Fibroblast of gingiva (primary cell): ENCODE data around the gene ADIPOR1.
"Not testable (repeated sequence)": the region's sequence is repeated elsewhere in the genome, so short reads cannot be mapped to it uniquely, and the experiment has no call there.

Experiments
- DNase-seq: peaks from one replicate; pipeline ENCODE4 v3.0.0-alpha.2; 2011; ENCODE audit warnings: low read depth

The ADIPOR1 gene

GRCh38 chr1:202957733-202958543 is at the start of gene ADIPOR1:
TSS of gene ADIPOR1 (minus strand) at chr1:202958312. CDS start at chr1:202951070, 7,242 bp downstream.
- peak; percentile 82 for DNase-seq

- peak; percentile 96 for DNase-seq
Observed at GRCh38 chr1:203006948-203007871, 49.1 kb upstream of the ADIPOR1 start, which contains the start of gene TMEM183A. TSS of gene TMEM183A (plus strand) at chr1:203007374. CDS start at chr1:203007466, 92 bp downstream.

GRCh38 chr1:203005395-203006142 is 47.5 kb upstream of the ADIPOR1 start:
- not testable (repeated sequence) for DNase-seq

- no peak for DNase-seq
Observed at GRCh38 chr1:203002951-203003350, 44.8 kb upstream of the ADIPOR1 start.

- DNase-seq: no peak
Observed at GRCh38 chr1:203001986-203002385, 43.9 kb upstream of the ADIPOR1 start.

- DNase-seq: no peak
Observed at GRCh38 chr1:203000217-203000944, 42.3 kb upstream of the ADIPOR1 start.

GRCh38 chr1:202998836-202999750 is 41.0 kb upstream of the ADIPOR1 start:
- DNase-seq: peak; percentile 24

GRCh38 chr1:202994756-202995155 is 36.6 kb upstream of the ADIPOR1 start:
- DNase-seq: no peak

- DNase-seq: no peak
Observed at GRCh38 chr1:202991112-202991511, 33.0 kb upstream of the ADIPOR1 start.

GRCh38 chr1:202989879-202990278 is 31.8 kb upstream of the ADIPOR1 start:
- no peak for DNase-seq

- no peak for DNase-seq
Observed at GRCh38 chr1:202987922-202988583, 29.9 kb upstream of the ADIPOR1 start.

- DNase-seq: no peak
Observed at GRCh38 chr1:202987255-202987654, 29.1 kb upstream of the ADIPOR1 start.

- DNase-seq: not testable (repeated sequence)
Observed at GRCh38 chr1:202986120-202986519, 28.0 kb upstream of the ADIPOR1 start.

- DNase-seq: no peak
Observed at GRCh38 chr1:202982715-202983430, 24.8 kb upstream of the ADIPOR1 start.

- DNase-seq: no peak
Observed at GRCh38 chr1:202981939-202982338, 23.8 kb upstream of the ADIPOR1 start.

- no peak for DNase-seq
Observed at GRCh38 chr1:202979459-202979858, 21.3 kb upstream of the ADIPOR1 start.

GRCh38 chr1:202976633-202977032 is 18.5 kb upstream of the ADIPOR1 start:
- DNase-seq: no peak

GRCh38 chr1:202974856-202975255 is 16.7 kb upstream of the ADIPOR1 start:
- DNase-seq: no peak

- no peak for DNase-seq
Observed at GRCh38 chr1:202972046-202972445, 13.9 kb upstream of the ADIPOR1 start.
